Activated CD4-positive, alpha-beta T cell treated with anti-CD3 and anti-CD28 coated beads for 1 hour (primary cell): ENCODE results near the gene DNAH8.

Source experiments
- DNase-seq: peaks from one replicate; pipeline ENCODE4 v3.0.0-alpha.2; 2020

Gene DNAH8

DNA sequence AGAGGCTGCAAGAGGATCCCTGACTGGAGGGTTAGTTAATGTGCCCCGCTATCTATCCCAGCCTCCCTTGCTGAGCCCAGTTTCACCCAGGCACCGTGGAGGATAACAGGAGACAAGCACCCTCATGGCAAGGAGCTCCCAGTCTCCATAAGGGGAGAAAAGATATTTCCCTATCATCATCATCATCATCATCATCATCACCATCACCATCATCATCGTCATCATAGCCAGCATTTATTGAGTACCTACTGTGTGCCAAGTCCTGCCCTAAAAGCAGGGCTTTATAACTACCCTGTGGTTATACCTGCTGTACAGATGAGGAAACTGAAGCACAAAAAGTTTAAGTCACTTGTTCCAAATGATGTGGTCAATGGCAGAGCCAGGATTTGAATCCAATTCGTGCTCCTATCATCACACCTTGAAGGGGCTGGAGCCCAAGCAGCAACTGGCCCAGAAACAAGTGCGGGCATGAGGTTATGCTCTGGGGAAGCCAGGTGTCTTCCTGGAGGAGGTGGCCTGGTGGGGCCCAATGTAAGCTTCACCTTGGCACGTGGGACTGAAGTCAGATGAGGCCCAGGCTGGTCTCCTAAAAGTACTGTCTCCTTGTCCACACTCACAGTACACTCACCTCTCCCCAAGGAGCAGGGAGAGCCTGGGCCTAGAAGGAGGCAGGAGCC is 343.5 kb downstream of the DNAH8 start:
- no peak for DNase-seq

DNA sequence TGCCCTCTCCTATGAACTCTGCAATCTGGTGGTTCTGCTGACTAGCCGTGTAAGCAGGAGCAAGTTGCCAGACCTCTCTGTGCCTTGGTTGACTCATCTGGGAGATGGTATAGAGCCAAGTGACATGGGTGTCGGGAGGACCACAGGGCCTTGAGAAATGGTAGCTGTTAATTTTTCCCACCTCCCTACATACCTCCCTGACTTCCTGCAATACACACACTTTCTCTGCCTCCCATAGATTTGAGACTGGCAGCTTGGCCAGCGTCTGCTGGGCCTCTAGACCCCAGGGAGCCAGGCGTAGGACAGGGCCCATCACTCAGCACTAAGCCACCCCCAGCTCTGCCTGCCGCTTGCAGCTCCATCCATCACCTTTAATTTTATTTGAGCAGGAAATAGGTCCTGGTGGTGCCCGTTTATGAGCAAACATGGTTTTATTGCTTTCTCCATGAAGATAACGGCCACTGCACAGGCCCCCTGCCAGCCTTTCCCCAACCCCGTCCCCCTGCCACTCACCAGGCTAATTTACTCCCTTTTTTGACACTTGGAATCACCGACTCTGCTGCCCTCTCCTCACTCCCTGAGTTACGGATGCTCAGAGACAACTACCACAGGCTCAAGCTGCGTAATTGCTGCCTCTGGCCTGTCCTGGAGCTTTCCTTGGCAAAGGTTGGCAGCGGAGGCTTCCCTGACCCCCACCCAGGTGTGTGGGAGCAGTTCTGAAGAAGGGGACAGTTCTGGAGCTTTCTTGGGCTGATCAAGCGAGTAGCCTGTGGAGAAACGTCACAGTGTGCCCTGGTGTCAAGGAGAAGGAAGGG is 344.6 kb downstream of the DNAH8 start:
- no peak for DNase-seq

DNA sequence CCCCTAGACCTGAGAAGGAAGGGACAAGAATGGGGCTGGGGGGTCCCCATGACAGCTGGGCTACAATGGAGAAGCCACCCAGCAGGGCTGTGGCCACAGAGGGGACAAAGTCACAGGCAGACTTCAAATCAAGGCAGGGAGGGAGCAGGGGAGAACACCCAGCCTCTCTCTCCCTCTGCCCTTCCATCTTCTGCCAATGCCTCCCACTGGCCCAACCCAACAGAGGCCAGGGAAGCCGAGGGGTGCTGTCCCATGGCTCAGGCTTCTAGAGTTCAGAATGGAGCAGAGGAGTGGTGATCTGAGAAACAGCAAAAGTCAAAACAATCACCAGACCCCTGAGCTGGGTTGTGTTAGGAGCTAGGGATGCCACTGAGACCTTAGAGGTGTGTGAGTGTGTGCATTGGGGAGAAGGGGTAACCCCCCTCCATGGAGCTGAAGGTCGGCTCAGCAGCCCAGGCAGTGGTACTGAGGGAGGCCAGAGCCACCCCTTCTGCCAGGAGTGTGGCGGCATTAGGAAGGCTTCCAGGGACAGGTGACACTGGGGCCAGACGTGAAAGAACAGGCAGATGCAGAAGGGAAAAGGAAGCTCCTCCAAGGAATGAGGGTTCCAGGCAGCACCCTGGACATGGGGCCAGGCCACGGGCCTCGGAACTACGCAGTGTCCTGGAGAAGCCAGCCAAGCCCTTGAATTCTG is 345.5 kb downstream of the DNAH8 start:
- DNase-seq = no peak

DNA sequence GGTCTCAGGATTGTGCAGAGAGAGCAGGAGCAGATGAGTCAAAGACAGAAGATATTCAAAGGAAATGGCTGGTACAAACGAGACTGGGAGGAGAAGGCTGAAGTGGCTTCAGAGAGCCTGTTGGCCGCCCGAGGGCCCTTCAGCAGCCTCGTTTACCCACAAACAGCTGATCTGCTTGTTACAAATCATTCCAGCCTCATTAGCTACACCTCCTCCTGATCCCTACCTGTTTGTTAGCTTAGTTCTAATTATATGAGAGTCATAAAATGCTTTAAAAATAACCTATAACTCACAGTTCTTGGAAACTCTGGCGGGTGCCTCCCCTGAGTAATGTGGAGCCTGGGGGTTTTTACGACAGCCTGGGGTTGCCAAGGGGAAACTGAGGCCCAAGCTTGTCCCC is 346.1 kb downstream of the DNAH8 start:
- DNase-seq = no peak

DNA sequence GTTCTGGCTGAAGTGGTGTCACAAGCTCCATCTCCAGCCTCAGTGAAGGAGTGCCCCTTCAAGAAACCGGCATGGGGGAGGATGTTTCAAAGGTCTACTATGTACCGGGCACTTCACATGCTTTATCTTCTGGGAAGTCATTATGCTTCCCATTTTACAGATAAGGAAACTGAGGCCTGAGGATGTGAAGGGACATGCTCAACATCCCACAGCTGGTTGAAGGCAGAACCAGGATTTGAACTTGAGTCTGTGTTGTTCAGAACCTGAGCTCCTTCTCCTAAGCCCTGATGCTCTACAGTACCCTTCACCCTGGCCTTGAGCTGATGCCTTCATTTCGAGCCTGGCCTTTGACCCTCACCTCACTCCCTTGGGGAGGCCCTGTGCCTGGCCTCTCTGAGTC is 346.5 kb downstream of the DNAH8 start:
- DNase-seq = no peak

DNA sequence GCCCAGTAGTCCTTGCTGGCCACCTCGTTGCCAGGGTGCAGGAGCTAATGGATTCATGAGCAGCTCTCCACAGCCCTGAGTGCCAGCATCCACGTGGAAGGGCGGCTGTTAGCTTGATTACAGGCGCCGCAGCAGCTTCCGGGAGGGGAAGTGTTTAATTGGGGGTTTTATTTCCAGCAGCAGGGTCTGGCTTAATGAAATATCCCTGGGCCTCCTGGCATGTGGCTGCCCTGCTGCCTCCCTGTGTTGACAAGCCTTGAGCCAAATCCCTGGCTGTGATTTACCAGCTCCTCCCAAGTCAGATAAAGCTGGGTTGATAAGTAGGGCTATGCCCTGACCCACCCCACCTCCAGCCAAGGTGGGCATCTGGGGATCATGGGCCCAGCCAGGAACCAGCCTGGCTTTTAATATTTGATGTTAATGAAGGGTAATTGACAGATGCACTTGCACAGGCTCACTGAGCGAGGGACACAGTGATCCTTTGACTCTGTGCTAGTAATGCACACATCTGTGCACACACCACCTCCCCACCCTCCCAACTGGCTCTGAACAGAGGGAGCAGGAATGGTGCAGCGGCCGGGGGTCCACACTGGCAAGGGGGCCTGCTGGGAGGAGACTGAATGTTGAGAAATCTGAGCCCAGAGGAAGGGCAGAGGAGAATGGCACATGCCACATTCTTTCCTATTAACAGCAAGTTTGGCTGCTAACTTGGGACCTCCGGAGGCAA is 347.1 kb downstream of the DNAH8 start:
- DNase-seq = no peak

DNA sequence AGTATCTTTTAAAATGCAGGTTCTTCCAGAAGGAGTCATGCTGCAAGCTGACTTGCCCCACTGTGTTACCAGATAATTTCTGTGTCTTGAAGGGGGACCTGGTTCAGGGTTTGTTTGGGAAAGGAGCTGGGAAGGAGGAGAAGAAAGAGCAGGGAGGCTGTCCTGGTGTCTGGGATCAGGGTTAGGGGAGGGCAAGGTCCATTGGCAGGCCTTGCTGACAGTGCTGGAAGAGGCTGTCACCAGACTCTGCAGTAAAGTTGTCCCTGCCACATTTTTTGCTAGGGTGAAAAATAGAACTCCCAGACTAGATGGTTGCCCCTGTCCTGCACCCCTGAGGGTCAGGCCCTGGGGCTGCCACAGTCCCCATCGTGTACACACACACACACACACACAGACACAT is 348.4 kb downstream of the DNAH8 start:
- no peak for DNase-seq

DNA sequence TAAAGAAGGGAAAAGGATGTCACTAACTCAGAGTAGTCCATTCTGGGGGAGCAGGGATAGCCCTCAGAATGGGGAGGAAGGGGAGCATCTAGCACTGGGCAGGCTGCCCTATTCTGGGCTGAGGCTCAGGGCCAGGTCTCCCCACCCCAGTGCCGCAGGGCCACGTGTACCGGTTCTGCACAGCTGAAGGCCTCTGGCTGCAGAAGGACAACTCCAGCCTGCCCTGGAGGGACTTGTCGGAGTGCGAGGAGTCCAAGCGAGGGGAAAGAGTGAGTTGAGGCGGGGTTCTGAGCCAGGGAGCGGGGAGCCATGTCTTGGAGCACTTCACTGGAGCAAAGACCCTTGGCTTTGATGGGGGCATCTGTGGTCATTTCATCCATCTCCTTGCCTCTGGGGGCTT is 350.4 kb downstream of the DNAH8 start:
- no peak for DNase-seq

DNA sequence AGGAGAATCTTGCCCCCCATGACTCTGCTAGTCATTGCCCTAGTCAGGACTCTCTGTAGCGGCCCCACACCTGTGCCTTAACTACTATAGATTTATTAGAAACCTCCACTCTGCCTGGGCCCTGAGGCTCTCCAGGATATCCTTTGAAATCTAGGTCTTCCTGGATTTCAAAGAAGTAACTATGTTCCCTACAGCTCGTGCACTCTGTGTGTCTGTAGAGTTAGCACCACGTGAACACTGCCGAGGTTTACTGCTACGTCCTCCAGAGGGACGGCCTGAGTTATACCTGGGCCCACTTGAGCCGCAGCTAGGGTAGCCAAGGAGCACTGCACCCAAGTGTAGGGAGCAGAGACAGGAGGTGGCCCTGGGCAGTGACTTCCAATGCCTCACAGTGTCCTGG is 353.3 kb downstream of the DNAH8 start:
- DNase-seq = no peak

DNA sequence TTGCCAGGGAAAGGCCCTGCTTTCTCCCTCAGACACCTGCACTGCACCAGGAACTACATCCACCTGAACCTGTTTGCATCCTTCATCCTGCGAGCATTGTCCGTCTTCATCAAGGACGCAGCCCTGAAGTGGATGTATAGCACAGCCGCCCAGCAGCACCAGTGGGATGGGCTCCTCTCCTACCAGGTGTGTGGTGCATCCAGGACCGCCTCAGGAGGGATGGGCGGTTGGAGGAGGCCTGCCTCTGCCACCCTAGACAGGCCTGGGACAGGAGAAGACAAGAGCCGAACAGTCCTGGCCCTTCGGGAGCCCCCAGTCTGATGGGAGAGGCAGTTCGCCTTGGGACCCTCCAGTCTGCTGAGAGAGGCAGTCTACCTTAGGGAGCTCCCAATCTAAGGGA is 357.7 kb downstream of the DNAH8 start:
- no peak for DNase-seq

DNA sequence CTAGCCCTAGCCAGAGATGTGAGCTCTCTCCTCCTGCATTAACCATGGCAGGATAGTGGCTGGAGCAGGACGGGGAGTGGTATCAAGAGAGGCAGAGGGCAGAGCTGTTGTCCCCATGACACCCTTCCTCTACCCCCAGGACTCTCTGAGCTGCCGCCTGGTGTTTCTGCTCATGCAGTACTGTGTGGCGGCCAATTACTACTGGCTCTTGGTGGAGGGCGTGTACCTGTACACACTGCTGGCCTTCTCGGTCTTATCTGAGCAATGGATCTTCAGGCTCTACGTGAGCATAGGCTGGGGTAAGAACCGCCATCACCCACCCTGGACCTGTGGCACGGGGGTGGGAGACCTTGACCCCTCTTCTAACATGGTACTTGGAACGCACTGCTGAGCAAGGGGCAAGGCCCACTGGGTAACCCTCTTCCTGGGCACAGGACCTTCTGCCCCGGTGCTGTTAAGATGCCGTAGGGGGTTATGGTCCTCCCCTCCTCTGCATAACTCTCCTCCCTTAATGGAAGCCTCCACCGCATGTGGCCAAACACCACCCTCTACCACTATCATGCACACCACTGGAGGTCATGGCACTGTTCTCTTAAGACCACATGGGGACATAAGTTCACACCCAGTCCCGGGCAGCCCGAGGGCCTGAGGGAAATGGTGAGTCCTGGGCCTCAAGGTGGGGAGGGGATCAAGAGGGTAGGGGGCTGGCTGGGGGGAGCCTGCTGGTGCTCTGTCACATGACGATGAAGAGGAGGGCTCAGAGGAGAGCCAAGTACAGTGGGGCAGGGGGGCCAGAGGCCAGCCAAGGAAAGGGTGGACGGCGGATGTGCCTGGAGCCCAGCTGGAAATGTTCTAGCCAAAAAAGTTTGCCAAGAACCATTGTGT is 358.6 kb downstream of the DNAH8 start:
- DNase-seq = no peak

DNA sequence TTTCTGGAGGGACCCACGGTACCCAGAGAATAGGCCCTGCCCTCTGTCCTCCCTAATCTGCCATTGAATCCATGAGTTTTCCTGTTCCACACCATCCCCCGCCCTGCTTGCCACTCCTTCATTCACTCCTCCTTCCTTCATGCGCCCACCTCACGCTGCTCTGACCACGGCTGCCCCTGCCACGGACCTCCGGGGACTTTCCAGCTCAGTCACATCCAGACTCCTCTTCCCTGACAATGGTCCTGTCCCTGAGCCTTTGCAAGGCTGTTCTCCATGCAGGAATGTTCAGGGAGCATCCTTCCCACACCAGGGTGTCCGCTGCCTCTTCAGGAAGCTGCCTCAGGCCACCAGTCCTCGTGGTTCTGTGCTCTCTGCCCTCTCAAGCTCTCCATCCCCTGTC is 359.4 kb downstream of the DNAH8 start:
- no peak for DNase-seq

DNA sequence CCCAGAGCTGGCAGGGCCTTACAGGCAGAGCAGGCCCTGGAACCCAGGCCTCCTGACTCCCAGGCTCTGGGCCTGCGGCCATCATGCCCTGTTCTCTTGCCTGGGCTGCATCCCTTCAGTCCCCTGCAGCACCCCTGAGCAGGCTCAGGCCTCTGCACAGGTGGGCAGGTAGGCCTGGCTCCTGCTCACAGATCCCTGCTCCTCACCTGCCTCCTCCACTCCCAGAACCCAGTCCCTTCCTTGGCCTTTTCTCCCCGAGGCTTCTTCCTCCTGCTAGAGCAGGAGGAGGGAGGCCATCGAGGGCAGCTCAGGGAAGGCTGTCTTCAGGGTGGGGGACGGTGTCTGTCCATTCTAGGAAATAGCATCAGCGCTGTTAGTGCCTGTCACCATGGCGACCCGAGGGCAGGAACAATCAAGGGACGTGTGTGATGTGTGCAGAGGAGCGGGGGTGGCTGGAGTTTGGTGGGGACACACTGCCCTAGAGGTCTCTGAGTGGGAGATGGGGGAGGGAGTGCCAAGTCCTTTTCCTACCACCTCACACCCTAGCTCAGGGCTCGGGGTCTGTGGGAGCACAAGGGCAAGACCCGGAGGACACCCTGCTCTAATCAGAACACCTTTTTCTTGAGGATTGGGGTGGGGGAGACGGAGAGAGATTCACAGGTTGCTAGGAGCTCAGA is 360.0 kb downstream of the DNAH8 start:
- DNase-seq = peak; percentile 1

DNA sequence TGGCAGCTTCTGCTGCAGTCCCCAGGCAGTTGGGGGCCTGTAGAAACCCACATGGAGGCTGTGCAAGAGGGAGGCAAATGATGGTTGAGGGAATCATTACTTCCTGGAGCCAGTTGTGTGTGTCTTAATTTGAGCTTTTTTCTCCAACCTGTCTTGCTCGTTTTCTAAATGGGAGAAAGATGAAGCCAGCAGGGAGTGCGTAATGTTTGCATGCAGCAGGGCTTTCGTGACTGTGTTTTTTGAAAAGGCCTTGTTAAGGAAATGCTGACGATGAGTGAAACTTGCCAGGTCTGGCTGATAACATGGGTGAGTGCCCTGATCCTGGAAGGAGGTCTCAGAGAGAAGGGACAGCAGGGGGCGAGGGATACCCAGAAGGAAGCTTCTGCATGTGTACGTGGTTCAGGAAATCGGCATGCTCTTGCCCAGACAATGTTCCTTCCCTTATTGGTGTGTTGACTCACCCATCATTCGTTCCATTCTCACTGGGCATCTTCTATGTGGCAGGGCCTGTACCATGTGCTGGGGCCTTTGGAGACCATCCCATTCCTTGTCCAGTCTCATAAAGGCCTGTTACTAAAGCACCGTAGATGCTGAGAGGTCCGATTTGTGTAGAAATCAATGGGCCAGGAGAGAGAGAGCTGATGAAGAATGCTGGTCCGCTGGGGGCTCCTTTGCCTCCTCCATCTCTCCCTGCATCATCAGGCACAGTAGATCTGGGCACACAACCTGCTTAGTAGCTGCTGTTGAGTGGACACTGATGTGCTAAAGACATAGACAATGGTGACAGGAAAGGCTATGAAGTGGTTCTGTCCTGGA is 360.9 kb downstream of the DNAH8 start:
- peak; percentile 2 for DNase-seq

DNA sequence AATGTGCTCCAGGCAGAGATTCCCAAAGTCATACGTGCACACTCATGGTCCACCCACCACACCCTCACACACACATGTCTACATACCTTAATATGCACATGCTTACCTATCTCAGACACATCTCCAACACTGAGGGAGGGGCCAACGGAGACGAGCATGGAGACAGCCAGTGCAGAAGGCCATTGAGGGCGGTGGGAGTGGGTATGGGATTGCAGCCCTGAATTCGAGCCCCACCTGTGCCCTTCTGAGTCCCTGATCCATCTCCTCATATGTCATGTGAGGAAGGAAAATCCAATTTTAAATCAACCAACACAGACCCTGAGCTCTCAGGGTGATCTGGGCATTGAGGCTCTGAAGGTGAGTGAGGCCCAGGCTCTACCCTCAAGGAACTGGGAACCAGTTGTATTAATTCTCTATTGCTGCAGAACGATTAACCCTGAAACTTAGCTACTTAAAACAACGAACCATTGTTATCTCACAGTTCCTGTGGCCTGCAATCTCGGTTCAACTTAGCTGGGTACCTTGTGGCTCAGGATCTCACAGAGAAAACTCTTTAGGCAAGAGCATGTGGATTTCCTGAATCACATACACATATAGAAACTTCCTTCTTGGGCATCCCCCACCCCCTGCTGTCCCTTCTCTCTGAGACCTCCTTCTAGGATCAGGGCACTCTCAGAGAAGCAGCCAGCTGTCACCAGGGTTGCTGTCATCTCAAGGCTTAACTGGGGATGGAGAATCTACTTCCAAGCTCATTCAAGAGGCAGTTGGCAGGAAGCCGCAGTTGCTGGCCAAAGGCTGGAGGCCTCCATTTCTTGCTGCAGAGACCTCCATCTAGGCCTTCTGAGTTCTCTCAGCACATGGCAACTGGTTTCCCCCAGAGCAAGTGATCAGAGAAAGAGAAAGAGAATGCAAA is 361.8 kb downstream of the DNAH8 start:
- peak; percentile 2 for DNase-seq

DNA sequence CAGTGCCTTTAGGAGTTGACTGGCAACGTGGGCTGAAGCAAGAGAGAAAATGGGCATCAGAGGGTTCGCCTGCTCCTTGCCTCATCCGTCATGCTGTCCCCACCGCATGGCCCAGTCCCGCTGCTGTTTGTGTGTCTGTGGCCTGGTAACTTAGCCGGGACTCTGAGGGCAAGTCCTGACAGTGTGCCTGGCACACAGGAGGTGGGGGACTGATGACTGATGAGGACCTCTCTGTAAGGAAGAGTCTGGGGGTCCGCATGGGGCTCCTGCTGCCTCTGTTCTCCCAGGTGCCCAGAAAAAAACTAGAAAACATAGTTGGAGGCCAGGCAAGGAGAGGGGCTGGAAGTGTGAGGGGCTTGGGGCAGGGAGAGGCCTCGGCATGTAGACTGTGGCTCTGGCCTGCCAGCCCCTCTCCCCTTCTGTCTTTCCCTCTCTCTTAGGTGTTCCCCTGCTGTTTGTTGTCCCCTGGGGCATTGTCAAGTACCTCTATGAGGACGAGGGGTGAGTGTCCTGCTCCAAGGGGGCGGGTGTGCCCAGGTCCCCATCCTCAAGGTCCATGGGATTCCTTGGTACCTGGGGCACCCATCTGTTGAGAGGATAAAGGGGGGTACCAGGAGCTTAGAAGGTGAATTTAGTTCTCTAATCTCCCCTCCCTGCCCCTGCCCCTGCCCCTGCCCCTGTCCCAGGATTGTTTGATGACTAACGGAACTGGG is 362.9 kb downstream of the DNAH8 start:
- DNase-seq = no peak

DNA sequence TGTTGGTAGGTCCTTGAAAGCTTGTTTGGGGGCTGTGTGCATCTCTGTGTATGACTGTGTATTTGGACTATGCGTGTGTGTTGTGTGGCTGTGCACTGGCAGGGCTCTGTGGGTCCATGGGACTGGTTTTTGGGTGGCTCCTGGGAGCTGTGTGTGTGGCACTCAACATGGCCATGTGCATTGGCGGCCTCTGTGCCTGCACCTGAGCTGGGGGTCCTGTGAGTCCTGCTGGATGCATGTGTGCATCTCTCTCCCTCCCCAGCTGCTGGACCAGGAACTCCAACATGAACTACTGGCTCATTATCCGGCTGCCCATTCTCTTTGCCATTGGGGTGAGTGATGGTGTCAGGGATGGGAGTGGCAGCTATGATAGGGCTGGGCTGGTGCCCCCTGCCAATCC is 363.6 kb downstream of the DNAH8 start:
- no peak for DNase-seq

DNA sequence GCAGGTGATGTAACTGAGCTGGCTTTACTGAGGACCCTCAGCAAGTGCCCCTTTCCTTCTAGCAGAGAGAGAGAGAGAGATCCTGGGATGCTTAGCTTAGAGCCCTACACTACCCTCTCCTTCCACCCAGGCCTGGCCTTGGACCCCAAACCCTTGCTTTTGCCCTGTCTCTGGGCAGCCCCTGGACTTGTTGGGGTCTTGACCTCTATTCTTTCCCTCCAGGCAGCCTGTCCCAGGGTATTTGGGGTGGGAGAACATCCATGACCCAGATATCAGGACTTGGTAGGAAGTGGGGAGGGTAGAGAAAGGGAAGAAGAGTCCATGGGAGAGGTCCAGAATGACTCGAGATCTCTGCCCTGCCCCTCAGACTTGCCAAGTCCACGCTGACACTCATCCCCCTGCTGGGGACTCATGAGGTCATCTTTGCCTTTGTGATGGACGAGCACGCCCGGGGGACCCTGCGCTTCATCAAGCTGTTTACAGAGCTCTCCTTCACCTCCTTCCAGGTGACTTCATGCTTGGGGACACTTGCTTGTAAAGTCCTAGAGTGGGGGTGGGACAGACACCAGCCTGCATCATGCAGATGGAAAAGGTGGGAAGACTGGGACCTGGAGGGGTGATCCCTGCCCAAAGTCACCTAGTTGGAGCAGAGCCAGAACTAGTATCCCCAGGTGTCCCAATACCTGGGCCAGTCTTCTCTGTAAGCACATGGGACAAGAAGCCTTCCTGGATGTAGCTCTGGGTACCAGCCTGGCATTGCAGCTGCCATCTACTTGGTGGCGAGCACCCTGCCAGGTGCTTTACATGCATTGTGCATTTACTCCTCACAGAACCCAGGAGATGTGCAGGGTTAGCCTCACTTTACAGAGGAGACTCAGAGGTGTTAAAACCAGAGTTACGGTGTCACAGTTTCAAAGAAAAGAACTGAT is 364.4 kb downstream of the DNAH8 start:
- no peak for DNase-seq
